GM18868 (cell line): ENCODE measurements around the gene PRDX3.
"Not testable (repeated sequence)": the region's sequence is repeated elsewhere in the genome, so short reads cannot be mapped to it uniquely, and the experiment has no call there.

ENCODE experiments used
- ATAC-seq: cut with Tn5 transposase; IDR thresholded peaks from one replicate; pipeline ENCODE4 v1.9.1; 2021; ENCODE audit warnings: mild to moderate bottlenecking, moderate library complexity; ENCODE audit not compliant: unreplicated experiment

The PRDX3 gene

DNA sequence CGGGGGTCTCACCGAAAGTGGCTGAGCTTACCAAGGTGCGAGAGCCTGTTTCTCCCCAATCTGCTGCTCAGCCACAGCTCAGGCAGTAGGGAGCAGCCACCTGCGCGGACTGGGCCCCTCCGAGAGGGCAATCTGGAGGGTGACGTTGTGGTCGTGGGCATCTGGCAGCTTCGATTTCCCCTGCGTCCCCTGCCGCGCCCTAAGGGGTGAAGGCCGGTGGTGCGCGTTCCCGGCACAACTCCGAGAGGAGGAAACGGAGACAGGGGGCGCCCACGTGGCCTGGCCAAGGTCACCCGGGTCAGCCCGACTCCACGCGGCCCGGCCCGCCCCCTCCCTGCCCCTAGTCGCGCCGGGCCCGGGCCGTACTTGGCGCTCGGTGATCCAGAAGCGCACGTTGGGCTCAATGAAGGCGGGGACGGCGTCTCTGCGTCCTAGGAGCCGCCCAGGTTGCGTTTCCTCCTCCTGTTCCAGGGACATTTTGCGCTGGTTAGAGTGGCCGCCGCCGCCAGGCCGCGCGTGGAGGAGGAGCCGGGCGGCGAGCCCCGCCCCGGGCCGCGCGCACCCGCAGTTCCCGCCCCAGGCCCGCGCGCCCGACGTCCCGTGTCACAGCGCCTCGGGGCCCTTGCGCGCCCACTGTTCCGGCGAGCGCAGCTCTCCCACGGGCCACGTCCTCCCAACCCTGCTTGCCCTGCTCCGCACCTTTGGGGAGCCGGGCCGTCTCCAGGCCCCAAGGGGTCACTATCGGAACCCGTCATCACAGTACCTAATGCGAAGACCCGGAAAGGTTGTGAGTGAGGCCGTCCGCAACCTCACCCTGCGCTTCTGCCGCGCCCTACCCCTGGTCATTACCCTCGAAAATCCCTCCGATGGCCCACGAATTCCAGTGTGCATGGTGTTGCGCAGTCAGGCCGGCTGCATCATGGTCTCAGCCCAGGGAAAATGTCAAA lies 13.2 kb downstream of the PRDX3 start, which contains the start of gene SFXN4:
Gene SFXN4 (minus strand): TSS at position 544 of the 947 bp plus-strand sequence. CDS start 67 bp downstream, at position 477.
- ATAC-seq, result peak; percentile 93

DNA sequence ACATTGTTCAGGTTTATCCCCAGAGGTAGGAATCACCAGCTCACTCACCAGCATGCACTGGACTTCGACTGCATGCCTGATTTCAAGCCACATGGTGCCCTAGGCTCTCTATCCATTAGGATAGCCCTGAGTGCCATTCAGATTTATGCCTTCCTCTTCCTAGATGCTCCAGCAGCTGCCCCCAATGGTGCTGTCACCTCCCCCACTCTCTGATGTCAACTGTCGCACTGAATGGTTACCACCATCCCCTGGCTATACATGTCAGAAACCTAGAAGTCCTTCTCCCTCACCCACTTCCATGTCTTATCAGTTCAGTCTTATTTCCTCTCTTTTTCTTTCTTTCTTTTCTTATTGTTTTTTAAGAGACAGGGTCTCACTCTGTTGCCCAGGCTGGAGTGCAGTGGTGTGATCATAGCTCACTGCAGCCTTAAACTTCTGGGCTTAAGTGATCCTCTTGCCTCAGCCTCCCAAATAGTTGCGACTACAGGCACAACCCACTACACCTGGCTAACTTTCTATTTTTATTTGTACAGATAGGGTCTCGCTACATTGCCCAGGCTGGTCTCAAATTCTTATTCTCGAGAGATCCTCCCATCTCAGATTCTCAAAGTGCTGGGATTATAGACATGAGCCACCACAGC lies 16.0 kb downstream of the PRDX3 start:
- no peak for ATAC-seq

DNA sequence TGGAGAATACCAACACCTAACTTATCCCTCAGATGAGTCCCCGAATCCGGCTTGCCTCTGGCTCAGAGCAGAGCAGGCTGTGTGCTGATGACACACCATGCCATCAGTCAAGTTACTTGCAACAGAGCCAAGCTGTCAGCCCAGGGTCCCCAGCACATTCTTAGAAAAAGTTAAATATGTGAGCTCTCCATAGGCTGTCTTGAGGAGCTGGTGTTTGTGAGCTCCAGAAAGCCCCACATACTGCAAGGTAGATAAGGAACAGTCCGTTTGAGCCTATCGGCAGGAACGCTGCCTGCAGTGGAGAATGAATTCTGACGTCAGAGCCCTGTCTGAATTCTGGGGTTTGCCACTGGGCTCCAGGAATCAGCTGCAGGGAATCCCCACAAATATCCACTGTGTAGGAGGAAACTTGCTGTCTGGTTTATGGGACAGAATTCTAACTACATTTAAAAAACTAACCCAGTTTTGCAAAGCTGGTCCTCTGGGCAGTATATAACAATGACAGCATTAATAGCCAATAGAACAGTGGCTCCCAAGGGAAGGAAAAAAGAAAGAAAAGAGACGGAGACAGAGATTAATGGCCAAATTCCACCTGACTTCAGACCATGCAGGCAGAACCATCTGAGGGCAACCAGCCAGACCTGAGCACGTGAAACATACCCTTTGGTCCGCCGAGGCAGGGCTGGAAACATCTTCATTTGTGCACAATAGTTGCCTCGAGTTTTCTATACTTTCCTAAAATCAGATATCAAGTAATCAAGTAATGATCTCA lies 16.7 kb downstream of the PRDX3 start:
- no peak for ATAC-seq

DNA sequence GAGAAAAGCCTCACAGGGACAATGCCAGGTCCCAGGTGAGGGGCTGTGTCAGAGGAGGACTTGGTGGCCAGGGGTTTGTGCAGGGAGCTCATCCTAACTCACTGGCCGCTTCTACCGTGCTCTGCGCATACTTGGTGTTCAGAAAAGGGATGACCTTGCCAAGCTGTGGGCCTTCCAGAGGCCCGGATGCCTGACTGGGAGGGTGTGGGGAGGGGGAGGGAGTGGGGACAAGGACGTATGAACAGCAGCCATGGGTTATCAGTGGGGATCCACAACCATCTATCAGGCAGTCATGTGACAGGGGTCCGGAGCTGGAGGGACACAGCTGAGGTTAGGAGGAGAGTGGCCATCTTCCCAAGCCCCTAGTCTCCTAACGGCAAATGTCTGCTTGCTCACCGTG lies 19.3 kb downstream of the PRDX3 start:
- ATAC-seq, result no peak

DNA sequence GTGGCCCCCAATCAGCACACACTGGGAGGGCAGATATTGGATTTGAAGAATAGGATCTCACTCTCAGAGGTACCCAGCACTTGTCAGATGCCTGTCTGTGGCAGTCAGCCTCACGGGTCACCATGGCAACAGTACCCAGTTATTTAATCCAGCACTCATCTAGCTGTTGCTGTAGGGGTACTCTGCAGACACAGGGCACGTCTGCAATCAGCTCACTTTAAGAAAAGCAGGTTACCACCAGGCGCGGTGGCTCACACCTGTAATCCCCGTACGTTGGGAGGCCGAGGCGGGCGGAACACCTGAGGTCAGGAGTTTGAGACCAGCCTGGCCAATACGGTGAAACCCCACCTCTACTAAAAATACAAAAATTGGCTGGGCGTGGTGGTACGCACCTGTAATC lies 25.0 kb downstream of the PRDX3 start:
- no peak for ATAC-seq

DNA sequence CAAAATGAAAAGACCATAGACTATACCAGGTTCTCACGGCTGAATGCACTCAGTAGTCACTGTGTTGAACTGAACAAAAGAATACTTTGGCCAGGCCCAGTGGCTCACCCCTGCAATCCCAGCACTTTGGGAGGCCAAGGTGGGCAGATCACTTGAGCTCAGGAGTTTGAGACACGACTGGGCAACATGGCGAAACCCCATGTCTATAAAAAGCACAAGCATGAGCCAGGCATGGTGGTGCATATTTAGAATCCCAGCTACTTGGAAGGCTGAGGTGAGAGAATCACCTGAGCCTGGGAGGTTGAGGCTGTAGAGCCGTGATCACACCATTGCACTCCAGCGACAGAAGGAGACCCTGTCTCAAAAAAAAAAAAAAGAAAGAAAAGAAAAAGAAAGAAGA lies 25.6 kb downstream of the PRDX3 start:
- no peak for ATAC-seq

DNA sequence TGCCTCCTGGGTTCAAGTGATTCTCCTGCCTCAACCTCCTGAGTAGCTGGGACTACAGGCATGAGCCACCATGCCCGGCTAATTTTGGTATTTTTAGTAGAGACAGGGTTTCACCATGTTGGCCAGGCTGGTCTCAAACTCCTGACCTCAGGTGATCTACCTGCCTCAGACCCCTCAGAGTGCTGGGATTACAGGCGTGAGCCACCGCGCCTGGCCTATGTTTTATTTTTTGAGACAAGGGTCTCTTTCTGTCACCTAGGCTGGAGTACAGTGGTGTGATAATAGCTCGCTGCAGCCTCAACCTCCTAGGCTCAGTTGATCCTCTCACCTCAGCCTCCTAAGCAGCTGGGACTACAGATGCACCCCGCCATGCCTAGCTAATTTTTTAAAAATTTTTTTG lies 27.0 kb downstream of the PRDX3 start:
- ATAC-seq, result not testable (repeated sequence)

DNA sequence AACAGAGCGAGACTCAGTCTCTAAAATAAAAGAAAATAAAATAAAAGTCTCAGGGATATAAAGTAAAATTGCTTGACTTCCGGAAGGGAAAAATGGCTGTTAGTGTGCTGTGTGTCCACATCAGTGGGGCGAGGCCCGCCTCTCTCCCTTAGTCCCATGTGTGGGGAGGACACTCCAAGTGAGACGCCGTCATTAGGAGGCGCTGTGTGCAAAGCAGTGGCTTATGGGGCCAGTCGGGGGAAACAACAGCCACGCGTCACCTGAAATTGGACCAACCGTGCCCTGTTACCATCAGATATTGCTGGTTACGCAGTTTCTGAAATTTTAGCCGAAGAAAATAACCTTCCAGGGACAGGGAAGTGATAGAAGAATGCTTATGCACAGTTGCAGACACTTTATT lies 28.9 kb downstream of the PRDX3 start:
- ATAC-seq, result no peak

DNA sequence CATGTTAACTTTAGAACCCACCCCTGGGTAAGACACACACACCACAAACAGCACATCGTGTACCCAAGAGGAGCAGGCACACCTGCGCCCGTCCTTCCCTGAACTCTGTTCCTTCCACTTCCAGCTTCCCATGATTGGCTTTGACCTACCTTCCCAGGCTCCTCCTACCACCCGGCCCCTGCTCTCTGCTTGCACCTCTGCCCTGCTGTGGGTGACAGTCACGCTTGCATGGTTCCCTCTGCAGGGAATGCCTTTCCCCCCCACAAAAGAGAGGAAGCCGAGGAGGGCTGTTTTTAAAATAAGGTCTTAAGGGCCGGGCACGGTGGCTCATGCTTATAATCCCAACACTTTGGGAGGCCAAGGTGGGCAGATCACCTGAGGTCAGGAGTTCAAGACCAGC lies 29.5 kb downstream of the PRDX3 start:
- no peak for ATAC-seq

DNA sequence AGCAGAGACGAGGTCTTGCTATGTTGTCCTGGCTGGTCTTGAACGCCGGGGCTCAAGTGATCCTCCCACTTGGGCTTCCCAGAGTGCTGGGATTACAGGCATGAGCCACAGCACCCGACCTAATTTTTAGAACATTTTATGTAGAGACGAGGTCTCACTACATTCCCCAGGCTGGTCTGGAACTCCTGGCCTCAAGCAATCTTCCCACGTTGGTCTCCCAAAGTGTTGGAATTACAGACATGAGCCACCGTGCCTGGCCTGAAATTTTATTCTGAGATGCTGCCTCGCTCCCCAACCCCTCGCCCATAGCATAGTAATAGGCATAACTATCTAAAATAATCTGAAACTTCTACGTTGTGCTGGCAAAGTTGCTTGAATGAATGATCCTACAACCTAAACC lies 35.0 kb downstream of the PRDX3 start:
- no peak for ATAC-seq

DNA sequence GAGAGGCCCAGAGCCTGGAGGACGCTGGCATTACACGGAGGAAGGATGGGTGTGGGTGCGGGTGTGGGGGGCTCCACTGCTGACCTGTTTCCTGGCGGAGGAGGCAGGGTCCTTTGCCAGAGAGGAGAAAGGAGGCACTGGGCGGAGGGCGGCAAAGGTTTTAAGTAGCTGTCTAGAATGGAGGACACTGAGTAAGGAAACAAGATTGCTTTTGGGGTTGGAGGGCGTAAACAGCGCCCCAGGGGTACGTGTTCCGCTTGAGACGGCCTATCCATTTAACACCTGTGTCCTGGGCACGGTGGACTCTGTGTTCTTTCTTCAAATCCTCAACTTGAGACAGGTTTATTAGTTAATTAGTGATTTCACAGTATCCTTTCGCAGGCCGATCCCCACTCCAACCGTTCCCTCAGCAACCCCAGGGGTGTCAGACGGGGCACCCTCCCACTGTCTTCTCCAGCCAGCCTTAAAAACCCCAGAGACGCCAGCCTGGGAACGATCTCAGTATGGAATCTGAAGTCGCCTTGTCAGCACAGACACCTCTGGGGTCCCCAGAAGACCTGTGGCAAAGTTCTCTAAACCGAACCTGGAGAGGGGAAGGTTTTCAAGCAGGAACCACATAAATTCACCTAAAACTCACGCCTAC lies 37.9 kb downstream of the PRDX3 start:
- ATAC-seq, result no peak

DNA sequence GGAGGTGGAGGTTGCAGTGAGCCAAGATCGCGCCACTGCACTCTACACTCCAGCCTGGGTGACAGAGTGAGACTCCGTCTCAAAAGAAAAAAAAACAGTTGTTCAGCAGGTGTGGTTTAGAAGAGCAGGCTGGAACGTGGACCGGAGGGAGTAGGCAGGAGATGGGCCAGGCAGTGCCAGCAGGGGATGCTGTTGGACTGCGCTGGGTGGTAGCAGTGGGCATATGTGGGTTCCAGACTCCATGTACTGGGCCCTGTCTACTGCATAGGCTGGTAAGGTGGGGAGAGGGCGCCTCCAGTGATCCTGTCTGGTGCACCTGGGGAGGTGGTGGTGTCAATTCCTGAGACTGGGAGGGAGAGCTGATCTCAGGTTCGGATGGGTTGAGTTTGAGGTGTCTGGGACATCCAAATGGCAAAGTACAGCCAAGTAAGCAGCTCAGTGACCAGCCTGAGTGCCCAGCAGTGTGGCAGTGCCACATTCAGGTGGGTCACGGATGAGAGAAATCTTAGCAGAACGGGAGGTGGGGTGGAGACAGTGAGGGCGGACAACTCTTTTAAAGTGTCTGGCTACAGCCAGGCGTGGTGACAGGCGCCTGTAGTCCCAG lies 39.0 kb downstream of the PRDX3 start:
- no peak for ATAC-seq

DNA sequence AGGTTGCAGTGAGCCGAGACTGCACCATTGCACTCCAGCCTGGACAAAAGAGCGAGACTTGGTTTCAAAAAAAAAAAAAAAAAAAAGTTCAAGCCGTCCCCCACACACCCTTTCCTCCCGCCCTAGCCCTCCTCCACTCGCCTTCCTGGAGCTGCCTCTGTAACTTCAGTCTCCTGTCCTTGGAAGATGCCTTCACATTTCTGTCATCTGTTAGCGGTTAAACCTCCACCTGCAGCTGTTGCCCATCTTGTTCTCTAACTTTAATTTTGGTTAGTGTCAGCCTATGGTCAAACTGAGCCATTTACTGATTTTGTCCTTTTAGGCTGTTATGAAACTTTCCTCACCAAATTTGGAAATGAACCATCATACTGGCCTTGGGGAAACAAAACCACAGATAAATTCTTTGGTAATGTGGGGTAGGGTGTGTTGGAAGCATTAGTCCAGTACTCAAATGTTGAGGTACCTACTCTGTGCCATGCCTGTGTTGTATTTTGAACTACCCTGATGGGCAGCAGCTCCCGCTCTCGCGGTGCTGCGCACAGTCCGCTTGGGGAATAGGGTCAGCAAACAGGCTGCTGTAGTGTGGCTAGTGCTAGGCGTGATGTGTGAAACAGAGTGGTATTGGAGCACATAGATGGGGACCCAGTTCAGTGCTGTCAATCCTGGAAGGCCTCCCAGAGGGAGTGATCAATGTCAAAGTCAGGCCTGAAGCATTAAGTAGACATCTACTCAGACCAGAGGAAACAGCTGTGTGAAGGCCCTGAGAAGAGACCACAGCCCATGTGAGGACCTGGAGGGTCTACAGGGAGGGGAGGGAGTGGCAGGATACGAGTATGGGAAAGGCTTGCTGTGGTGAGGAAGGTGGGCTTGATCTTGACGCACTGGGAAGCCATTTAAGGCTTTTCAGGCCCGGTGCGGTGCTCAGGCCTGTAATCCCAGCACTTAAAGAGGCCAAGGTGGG lies 40.0 kb downstream of the PRDX3 start:
- ATAC-seq, result no peak

DNA sequence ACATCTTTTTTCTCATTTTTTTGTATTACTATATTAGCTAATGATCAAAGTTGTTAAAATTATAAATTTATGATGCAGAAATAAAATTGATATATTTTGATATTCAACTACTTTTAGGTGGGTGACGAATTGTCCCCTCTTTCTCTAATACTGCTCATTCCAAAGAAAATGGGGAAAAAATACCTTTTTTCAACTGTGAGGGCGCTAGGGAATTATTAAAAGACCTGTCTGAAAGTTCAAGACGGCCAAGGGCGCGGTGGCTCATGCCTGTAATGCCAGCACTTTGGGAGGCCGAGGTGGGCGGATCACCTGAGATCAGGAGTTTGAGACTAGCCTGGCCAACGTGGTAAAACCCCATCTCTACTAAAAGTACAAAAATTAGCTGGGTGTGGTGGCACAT lies 40.7 kb downstream of the PRDX3 start:
- ATAC-seq, result not testable (repeated sequence)

DNA sequence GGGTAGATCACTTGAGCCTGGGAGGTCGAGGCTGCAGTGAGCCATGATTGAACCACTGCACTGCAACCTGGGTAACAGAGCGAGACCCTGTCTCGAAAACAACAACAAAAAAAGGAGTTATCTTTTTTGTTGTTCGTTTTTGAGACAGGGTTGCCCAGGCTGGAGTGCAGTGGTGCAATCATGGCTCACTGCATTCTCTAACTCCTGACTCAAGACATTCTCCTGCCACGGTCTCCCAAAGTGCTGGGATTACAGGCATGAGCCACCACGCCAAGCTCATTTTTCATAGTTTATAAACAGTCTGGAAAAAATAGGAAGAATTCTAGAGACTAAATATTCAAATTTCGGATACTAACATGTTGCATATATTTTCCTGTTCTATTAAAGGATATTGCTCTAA lies 42.5 kb downstream of the PRDX3 start:
- no peak for ATAC-seq

DNA sequence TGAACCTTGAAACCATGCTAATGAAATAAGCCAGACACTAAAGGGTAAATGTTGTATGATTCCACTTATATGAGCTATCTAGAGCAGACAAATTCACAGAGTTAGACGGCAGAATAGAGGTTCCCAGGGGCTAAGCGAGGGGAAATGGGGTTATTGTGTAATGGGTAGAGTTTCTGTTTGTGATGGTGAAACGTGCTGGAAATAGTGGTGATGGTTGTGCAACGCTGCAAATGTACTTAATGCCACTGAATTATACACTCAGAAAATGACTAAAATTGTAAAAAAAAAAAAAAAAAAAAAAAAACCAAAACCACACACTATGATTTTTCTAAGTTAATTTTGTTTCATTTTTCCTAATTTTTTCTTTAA lies 43.1 kb downstream of the PRDX3 start:
- no peak for ATAC-seq

DNA sequence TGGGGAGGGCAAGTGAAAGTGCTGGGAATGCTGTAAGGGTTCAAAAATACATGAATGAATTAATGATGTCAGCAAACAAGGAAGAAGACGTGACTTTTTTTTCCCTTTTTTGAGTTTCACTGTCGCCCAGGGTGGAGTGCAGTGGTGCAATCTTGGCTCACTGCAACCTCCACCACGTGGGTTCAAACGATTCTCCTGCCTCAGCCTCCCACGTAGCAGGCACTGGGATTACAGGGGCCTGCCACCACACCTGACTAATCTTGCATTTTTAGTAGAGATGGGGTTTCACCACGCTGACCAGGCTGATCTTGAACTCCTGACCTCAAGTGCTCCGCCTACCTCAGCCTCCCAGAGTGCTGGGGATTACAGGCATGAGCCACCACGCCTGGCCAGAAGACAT lies 44.7 kb downstream of the PRDX3 start:
- ATAC-seq, result no peak

DNA sequence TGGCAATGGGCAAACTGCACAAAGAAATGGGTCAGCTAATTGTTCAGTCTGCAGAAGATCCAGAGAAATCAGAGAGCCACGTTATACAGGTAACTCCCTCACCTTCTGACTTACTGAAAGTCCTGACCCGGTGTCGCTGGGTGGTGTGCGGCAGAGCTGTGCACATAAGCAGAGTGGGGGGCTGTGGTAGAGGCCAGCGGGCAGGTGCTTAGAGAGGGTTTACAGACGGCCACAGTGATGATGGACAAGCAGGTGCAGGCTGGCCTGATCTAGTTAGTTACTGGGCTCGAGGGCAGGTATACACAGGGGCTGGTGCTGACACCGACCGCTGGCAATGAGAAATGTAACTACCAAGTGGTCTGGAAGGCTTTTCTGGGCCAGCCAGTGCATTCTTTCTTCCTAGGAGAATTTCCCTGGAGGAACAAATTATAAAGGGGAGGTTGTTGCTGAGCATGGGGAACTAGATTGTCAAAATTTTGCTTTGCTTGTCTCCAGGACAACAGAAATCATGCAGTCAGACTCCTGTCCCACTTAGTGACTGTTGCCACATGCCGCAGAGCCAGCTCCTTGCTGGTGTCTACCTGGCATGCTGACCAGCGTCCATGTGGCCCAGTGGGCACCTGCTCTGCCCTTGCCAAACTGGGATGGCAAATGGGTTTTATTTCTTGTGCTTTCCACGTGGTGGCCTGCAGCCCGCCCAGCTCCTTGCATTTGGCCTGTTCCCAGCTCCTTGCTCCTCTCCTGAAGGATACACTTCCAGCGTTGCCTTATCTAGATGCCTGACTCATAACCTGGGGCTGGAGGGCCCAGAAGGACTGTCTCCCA lies 45.9 kb downstream of the PRDX3 start:
- no peak for ATAC-seq
